T1000 (cell line): ENCODE results near the gene GATA5.

Experiments
- DNase-seq: peaks from one replicate; lab custom pipeline; 2025; ENCODE audit warnings: mixed read lengths; lab: John Stamatoyannopoulos, UW

GATA5 gene, protein sequence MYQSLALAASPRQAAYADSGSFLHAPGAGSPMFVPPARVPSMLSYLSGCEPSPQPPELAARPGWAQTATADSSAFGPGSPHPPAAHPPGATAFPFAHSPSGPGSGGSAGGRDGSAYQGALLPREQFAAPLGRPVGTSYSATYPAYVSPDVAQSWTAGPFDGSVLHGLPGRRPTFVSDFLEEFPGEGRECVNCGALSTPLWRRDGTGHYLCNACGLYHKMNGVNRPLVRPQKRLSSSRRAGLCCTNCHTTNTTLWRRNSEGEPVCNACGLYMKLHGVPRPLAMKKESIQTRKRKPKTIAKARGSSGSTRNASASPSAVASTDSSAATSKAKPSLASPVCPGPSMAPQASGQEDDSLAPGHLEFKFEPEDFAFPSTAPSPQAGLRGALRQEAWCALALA

DNA sequence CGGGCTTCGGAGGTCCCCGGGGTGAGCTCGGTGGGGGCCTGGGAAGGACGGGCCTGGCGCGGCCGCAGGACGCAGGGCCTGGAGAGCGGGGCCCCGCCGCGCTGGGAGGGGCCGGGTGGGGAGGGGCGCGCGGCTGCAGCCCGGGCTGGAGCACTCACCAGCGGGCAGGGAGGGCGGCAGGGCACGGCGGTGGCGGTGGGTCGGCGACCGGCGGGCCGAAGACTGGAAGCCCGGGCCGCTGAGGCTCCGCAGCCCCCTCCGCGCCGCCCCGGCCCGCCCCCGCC lies at the start of gene GATA5:
TSS of gene GATA5 (minus strand) at position 224 of the 284 bp plus-strand sequence. CDS start 474 bp downstream, outside the sequence.
- DNase-seq = no peak

DNA sequence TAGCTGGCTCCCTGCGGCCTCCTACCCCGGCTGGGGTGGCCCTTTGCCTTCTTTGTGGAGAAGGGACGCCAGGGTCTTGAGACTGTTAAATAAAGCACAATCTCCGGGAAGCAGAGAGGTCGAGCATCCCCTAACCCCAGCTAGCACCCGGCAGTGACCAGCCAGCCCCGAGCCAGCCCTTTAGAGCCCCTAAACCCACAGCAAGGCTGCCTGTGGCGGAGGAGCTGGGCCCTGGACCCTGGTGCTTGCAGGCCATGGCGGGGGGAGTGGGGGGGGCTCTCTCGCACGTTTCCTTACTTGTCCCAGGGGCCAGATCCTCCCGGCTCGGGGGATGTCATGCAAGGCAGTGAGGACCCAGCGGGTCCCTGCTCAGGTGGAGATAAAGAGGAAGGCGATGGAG lies 49.2 kb upstream of the GATA5 start:
- no peak for DNase-seq

DNA sequence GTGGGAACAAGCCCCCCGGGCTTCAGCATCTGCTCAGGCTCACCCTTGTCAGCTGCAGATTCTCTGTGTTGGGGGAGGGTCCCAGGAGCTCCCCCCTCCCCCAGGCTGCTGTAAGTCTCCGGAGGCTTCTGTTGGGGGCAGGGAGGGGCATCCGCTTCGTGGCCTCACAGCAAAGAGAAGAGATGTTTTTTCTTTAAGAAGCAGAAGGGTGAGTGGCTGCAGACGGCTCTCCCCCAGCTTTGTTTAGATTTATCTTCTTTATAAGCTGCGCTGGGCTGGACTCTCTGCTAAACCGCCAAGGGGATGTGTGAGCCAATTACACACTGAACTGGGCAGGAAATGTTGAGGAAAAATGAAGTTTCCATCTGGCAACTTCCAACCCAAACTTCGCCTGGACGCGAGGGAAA lies 48.7 kb upstream of the GATA5 start:
- DNase-seq = no peak

DNA sequence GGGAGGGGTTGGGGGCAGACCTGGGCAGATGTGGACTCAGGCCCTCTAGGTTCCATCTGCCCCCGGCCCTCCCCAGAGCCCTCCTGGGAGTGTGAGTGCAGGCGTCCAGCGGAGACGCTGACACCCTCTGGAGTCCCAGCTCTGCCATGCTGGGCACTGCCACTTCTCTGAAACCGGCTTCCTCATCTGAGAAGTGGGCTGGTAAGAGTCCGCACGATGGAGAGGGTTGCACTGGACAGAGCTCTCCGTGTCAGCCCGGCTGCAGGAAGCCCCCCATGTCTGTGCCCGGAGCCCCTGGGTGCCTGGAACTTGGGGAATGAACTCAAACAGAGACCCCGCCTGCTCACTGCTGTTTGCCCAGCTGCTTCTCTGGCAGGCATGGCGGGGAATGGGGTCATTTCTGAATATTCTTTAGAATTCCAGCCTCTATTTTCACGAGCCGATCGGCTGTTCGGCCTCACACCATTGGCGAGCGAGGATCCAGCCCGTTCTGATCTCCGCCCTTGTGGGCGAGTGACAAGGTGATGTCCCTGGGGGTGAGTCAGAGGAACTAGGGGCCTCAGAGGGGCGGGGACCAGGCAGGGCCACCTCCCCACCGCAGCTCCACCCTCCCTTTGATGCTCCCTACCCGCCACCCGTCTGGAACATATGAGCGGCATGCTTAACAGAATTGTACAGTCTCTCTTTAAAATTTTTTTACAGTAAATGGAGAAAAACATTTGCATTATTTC lies 47.8 kb upstream of the GATA5 start:
- DNase-seq = no peak

DNA sequence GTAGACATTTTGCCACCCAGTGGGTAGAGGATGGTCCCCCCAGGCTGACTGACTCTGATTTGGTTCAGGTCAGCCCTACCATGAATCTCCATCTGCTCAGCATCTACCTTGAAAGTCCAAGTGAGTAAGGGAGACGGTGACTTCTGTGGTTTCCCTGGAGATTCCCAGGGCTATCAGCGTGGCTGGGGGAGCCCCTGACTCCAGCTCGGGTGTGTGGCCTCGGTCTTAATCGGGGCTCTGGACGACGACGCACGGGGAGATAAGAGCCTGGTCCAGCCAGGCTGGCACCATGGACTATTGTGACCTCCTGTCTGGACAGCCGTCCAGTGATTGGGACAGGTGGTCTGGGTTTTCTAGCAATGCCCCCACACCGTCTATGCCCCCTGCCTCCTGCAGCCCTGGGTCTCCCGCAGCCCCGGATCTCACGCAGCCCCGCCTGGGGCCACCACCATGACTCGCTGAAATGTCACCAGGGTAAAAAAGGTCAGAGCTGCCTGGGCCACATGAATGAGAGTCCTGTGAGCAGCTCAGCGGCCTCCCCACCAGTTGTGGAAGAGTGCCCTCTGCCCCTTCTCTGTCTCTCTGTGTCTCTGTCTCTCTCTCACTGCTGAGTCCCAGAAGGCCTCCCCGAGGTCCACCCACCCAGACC lies 47.1 kb upstream of the GATA5 start:
- DNase-seq = no peak

DNA sequence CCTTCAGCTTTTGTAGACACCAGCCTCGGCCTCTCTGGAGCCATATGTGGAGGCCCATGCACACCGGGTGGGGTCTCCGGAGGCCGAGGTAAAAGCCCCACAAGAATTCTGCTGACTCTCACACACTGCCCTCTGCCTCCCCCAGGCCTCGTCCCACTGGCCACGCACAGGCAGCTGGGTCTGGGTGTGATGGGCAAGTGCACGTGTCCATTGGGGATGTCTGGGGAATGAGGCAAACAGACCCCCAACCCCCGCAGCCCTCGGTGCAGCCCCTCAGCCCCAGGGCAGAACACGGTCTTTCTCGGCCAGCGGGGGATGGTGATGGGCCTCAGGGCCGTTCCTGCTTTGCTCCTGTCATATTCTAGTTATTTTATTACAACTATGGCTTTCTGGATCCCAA lies 44.0 kb upstream of the GATA5 start:
- no peak for DNase-seq

DNA sequence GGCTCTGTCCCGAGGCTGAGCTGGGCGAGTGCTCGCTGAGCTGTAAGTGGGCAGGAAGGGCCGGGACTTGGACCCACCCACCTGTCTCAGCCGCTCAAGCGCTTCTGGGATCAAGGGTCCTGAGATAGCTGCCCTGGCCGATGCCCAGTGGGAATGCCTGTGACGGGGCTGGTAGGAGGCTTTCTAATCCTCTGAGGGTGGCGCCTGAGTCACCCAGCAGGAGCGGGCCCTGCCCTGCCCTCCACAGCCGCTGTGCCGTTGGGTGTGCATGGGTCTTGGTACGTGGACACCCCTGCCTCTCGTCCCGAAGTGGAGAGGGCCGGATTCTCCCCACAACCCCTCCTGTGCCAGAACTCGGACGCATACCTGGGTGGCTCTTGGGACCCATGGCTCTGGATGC lies 43.1 kb upstream of the GATA5 start:
- DNase-seq = no peak

DNA sequence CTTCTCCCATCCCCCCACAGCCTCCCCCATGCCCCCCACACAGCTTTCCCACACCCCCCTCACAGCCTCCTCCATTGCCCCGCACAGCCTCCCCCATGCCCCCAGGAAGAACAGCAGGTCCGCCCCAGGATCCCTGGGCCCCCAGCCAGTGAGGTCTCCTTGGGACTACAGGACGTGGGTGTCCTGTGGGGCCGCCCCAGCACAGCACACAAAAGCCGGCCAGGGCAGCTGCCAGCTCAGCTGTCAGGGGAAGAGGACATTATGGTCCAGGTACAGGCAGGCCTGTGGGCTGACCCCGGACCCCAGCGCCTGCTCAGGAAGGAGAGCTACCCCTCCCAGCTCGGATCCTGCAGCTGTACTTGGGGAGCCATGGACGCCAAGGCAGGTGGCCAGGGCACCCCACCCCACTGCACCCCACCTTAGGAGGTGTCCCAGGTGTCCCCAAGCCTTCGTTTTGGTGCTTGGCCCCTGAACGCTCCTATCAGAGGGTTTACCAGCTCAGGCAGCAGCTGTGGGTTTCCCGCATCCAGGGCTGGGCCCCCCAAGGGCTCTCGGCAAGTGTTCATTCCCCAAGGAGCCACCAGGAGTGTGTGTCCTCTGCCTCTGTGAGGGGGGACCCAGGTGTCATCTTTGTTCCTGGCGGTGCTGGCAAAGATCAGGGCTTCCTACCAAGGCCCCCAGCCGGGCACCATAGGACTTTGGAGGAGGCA lies 42.3 kb upstream of the GATA5 start:
- DNase-seq = no peak

DNA sequence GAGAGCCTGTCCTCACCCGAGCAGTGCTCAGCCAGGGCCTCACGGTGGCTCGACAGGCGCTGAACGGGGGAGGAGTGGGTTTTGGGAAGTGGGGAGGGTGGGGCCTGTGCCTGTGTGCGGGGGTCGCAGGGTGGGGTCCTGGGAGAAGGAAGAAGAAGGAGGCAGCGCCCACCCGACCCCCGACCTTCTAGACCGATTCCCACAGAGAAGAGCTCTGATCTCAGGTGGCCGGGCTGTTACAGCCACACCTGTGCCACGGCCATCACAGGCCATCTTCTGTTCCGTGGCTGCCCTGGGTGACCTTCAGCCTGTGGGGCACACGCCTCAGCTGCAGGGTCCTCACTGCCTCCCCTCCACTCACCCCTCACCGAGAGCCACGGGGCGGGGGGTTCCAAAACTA lies 41.4 kb upstream of the GATA5 start:
- DNase-seq = no peak

DNA sequence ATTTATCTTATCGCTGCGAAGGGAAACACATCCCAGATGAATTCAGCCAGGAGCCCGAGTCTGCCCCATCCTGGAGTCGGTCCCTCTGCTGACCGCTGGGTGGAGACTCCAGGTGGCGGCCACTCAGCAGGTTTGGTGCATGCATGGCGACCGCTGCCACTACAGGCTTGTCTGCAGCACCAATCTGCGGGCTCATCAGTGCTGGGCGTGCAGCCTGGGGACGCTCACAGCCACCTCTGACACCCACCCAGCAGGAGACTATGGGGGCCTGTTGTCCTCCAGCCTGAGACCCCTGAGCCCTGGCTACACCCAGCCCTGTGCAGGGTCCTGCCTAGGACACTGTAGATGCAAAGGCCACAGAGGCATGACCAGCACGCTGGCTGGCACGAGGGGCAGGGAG lies 40.5 kb upstream of the GATA5 start:
- DNase-seq = no peak

DNA sequence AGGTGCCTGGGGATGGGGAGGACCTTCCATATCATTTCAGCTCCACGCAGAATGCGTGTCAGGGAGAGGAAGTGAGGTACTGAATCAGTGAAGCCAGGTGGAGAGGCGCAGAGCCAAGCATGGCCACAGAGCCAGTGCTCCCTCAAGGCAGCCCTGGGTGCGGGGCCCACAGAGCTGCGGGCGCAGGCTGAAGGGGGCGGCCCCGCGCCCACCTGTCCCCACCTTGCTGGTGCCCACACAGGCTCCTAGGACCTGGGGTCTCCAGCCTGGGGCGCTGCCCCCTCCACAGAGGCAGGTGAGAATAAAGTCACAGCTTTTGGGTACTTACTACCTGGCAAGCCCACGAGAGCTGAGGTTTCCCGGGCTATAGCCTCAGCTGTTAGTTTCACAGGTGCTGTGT lies 40.0 kb upstream of the GATA5 start:
- DNase-seq = no peak

DNA sequence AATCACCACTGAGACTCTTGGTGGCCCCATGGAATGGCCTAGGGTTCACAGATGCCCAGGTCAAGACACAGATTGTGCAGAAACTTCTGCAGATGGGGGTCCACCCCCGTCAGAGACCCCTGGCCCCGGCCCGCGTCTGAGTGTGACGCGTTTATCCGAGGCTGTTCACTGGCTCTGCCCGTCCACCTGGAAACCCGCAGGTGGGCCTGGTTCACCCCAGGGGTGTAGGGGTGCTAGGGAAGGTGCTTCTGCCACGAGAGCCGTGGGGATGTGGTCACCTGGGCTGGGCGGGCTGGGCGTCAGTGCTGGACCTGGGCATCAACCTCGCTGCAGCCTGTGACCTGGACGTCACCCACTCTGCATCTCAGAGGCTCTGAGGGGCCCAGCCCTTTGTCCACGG lies 39.5 kb upstream of the GATA5 start:
- no peak for DNase-seq

DNA sequence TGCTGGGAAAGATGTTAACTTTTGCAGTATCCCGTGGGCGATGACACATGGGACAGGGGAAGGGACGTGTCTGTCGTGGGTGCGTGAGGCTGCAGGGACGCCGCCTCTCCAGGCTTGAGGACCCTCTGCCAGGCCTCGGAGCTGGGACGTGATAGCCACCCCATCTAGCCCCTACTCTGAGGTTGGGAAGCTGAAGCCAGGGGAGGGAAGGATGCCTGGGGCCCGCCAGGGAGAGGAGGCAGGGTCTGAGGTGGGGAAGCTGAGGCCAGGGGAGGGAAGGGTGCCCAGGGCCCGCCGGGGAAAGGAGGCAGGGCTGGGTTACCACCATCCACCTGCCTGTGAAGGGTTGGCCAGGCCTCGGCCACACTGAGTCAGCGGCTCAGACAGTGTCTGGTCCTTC lies 38.2 kb upstream of the GATA5 start:
- no peak for DNase-seq

DNA sequence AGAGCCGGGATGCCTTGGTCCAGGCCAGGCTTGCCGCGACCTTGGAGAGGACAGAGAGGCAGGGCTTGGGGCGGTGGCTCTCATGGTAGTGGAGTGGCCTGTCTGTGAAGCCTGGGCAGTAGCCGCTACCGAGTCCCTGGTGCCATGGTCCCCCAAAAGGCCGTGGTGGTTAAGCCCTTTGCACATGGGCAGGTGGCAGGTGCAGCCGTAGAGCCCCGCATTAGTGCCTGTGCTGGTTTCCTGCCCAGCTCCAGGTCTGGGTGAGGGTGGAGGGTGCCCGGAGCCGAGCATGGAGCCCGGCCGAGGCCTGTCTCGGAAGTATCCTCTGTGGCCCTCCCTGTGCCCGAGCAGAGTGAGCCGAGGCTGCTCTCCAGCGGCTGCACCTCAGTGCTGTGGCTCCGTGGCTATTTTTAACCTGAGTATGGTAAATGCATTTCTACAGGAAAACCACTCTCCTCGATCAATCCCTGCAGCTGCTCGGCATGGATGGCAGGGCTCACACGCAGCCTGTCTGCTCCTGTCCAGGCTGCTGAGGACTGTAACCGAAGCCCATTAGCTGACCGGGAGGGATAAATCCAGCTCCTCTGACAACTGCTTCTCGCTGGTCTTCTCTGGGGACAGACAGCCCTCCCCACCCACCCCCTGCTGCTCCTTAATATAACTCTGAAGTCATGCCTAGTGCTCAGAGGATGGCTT lies 36.3 kb upstream of the GATA5 start:
- DNase-seq = no peak

DNA sequence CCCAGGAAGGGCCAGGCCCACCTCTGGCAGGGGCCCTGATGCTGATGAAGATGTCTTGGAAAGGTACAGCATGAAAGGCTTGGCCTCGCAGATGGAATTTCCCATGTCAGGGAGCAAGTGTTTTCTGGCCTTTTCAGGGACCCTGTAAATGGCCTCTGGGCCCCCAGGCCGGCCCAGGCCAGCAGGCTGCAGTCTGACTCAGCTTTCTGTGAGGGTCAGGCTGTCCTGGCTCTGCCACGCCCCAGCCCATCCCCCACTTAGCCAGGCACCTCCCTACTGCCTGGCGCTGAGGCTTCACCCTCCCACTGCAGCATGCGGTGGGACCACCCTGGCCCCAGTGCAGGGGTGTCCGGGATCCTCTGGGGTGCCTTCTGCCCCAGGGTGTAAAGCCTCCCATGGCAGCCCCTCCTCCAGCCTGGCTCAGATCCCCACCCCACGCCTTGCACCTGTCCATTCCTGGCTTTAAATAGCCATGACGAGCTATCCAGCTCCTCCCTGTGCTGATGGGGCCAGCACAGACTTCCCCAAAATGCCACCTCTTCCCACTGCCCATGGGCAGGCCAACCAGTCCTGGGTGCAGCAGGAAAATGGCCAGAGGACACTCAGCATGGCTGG lies 35.6 kb upstream of the GATA5 start:
- DNase-seq = no peak

DNA sequence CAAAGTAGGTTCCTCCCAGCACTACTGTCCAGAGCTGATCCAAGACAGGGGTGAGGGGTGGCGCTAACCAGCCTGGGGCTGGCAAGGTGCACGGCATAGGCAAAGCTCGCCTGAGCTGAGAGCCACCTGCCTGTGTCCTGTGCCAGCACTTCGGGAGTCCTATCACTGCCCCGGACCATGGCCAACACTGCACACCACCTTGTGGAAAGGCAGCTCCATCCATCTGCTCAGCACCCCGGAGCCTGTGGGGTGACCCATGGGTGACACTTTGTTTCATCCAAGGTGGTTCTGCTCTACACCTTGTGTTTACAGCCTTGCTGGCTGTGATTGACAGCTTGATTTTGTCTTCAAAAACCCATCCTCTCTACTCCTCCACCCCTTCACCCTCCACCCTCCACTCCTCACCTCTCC lies 32.9 kb upstream of the GATA5 start:
- DNase-seq = no peak

DNA sequence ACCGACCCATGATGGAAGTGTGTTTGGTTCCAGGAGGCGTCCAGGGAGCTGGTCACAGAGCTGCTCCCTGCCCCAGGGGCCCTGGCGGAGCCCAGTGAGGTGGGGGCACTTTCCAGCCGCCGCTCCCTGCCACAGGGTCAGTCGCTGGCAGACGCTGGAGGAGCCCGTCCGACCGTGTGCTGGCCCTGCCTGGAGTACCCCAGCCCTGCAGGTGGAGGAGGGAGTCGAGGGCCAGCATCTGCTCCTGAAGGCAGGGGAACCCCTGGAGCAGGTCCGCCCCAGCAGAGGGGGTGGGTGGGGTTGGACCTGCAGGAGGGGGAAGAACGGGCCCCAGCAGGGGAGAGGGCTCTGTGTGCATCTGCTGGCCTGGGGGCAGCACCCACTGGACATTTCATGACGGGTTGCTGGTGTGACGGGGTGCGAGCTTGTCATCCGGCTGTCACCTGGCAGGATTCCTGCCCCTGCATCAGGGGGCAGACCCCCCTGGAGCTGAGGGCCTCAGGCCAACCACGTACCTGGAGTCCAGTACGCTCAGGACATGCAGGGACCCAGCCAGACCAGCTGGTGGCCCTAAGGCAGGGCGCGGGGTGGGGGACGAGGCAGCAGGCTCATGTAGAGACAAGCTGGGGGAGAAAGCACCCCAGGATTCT lies 32.3 kb upstream of the GATA5 start:
- DNase-seq = no peak

DNA sequence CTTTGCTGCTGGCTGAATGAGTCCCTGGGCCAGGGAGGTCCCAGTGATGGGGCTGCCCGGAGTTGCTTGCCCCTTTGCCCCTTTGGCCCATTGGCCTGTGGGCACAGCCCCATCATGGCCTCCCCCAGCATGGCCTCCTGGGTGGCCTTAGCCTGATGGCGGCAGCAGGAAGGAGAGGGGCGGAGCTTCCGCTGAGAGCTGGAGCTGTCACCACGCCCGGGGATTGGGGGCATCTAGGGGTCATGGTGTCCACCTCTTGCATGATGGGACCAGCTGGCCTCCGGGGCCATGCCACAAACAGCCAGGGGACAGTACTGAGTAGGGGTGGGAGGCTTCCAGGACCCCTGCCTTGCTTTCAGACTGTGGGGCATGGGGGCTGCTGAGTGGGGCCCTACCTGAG lies 31.5 kb upstream of the GATA5 start:
- no peak for DNase-seq

DNA sequence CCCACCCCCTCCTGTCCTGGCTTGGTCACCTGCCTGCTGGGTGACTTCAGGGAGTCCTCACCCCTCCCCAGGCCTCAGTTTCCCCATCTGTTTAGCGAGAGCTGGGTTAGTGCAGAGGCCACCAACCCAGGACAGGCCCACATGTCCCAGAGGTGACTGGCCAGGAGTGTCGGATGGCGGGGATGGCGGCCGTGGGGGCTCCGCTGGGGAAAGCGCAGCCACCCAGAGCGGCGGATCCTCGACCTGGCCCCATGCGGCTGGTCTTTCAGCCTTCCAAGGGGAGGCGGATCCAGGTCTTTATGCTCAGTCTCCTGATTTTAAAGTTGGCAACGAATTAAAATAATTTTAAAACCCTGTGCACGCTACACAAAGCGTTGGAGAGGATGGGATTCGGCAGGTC lies 31.0 kb upstream of the GATA5 start:
- no peak for DNase-seq

DNA sequence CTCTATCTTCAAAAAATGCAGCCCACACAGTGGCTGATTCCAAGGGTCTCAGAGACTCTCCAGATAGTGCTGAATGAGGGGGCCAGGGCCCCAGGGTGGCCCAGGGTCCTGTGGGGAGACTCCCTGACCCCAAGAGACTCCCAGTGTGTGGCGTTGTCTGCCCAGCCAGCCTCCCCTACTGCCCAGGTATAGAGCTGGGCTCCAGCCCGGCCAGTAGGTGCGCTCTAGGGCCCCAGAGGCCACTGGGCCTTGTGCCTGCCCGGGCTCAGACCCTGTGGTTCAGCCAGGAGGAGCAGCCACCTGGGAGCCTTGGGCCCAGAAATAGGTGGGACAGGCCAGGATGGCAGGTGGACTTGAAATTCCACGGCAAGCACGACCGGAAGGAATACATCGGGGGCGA lies 30.3 kb upstream of the GATA5 start:
- DNase-seq = no peak
